GM10248 (cell line): ENCODE data around the gene AKAP13.

Source experiments
- CTCF ChIA-PET: fragments of 300-600 bp; sonication (Branson Sonifier 250); formaldehyde crosslinking; extraction: SDS; loops from one replicate; lab custom pipeline; 2021; ENCODE audit warnings: antibody characterized with exemption; lab: Yijun Ruan, JAX
- POLR2A ChIA-PET: fragments of 350-650 bp; sonication (Branson Sonifier 250); formaldehyde crosslinking; extraction: SDS; loops from one replicate; lab custom pipeline; 2020; ENCODE audit warnings: antibody characterized with exemption; lab: Yijun Ruan, JAX
- DNase-seq: peaks from one replicate; pipeline ENCODE4 v3.0.0; 2012; ENCODE audit errors: extremely low spot score
- CTCF ChIP-seq: IDR thresholded peaks from 2 replicates; pipeline ENCODE4 v1.5.1; 2012; ENCODE audit warnings: mild to moderate bottlenecking, low read depth; ENCODE audit errors: extremely low read depth, missing control alignments, control extremely low read depth

The AKAP13 gene

GRCh38 chr15:85381850-85382751 is 1.7 kb downstream of the AKAP13 start:
- ChIA-PET POLR2A (interaction anchor here (0.5 to 1.0 kb wide), 2 partner anchors 76 to 266 kb away, joined by 3 read pairs; no protein-coding TSS in a partner anchor), CTCF (interaction anchor here (1.0 to 1.8 kb wide), 8 partner anchors 12 to 83 kb away, joined by 3 to 5 read pairs (median 3); no protein-coding TSS in a partner anchor)
- no peak for TF ChIP-seq CTCF
- no peak for DNase-seq

- TF ChIP-seq CTCF = no peak
- no peak for DNase-seq
- ChIA-PET CTCF (interaction anchor here (1.0 to 1.8 kb wide), 10 partner anchors 14 to 91 kb away, joined by 3 to 5 read pairs (median 4); no protein-coding TSS in a partner anchor), POLR2A (no interaction called here)
Observed at GRCh38 chr15:85382942-85383341, 2.5 kb downstream of the AKAP13 start.

GRCh38 chr15:85383470-85384148 is 3.2 kb downstream of the AKAP13 start:
- POLR2A ChIA-PET = no interaction called here

GRCh38 chr15:85386261-85386660 is 5.9 kb downstream of the AKAP13 start:
- no peak for TF ChIP-seq CTCF
- POLR2A ChIA-PET = interaction anchor here (0.6 kb wide), 1 partner anchor 733 kb away, joined by 3 read pairs; no protein-coding TSS in a partner anchor
- CTCF ChIA-PET = interaction anchor here (0.6 to 2.4 kb wide), 3 partner anchors 11 to 443 kb away, joined by 3 to 6 read pairs (median 3); no protein-coding TSS in a partner anchor
- no peak for DNase-seq

More at GRCh38 chr15:85383470-85384148, 3.2 kb downstream of the AKAP13 start:
- TF ChIP-seq CTCF = no peak
- no peak for DNase-seq
- CTCF ChIA-PET = interaction anchor here (0.7 to 1.8 kb wide), 12 partner anchors 14 to 94 kb away, joined by 3 to 8 read pairs (median 4); no protein-coding TSS in a partner anchor

- no peak for TF ChIP-seq CTCF
- DNase-seq = no peak
- ChIA-PET POLR2A (interaction anchor here (0.6 kb wide), 1 partner anchor 52 kb away, joined by 3 read pairs; no protein-coding TSS in a partner anchor), CTCF (interaction anchor here (0.7 to 3.8 kb wide), 6 partner anchors 9 to 58 kb away, joined by 3 to 18 read pairs (median 5); no protein-coding TSS in a partner anchor)
Observed at GRCh38 chr15:85388566-85389305, 8.3 kb downstream of the AKAP13 start.
